Neutrophil (primary cell): ENCODE results near the gene AGXT.

Experiments used
- H3K27ac ChIP-seq: fragments of 200-600 bp; sonication (generic); 2 replicates; pipeline ENCODE4 v1.5.1; 2016; ENCODE audit warnings: mild to moderate bottlenecking, moderate library complexity
- H3K27me3 ChIP-seq: fragments of 200-600 bp; sonication (generic); 2 replicates; pipeline ENCODE4 v1.6.0; 2016; ENCODE audit warnings: mild to moderate bottlenecking
- H3K36me3 ChIP-seq: fragments of 200-600 bp; sonication (generic); 2 replicates; pipeline ENCODE4 v1.5.1; 2017
- H3K4me1 ChIP-seq, 2 experiments: fragments of 200-600 bp in 1 of 2; sonication (generic) in 1 of 2; 1 replicate in 1 of 2; 2 replicates in 1 of 2; pipeline versions ENCODE4 v1.5.1 to v1.6.1; 2013 to 2016; ENCODE audit warnings: low read depth in 1 of 2, low read length in 1 of 2, mild to moderate bottlenecking in 1 of 2, moderate library complexity in 1 of 2; ENCODE audit not compliant: control insufficient read depth in 1 of 2, insufficient read depth in 1 of 2
- H3K4me3 ChIP-seq, 2 experiments: fragments of 200-600 bp in 1 of 2; sonication (generic) in 1 of 2; 1 replicate in 1 of 2; 2 replicates in 1 of 2; pipeline ENCODE4 v1.5.1; 2013 to 2016; ENCODE audit warnings: low read depth in 1 of 2, low read length in 1 of 2, mild to moderate bottlenecking in 1 of 2, moderate library complexity in 1 of 2
- H3K9me3 ChIP-seq: fragments of 200-600 bp; sonication (generic); 2 replicates; pipeline ENCODE4 v1.5.1; 2016
- CTCF ChIP-seq: fragments of 200-600 bp; sonication (generic); IDR thresholded peaks from 2 replicates; pipeline ENCODE4 v1.5.1; 2016; ENCODE audit warnings: antibody characterized with exemption

Gene AGXT

GRCh38 chr2:240892356-240892755, 23.7 kb downstream of the AGXT start:
- Histone ChIP-seq H3K4me3 (no peak overlapping the region), H3K4me1 (no peaks in the 10 kb centered on the region), H3K36me3 (no peaks in the 10 kb centered on the region), H3K27ac (no peak overlapping the region), H3K9me3 (no peaks in the 10 kb centered on the region), H3K27me3 (no peaks in the 10 kb centered on the region)
- TF ChIP-seq CTCF = no peak

- TF ChIP-seq CTCF = no peak
- no peak overlapping the region for H3K27ac ChIP-seq
- no peaks in the 10 kb centered on the region for H3K36me3 ChIP-seq
- H3K4me3 ChIP-seq = no peak overlapping the region
- H3K4me1 ChIP-seq = no peaks in the 10 kb centered on the region
- no peaks in the 10 kb centered on the region for H3K27me3 ChIP-seq
- H3K9me3 ChIP-seq = no peaks in the 10 kb centered on the region
These were observed 24.3 kb downstream of the AGXT start for GRCh38 chr2:240892925-240893324.

DNA sequence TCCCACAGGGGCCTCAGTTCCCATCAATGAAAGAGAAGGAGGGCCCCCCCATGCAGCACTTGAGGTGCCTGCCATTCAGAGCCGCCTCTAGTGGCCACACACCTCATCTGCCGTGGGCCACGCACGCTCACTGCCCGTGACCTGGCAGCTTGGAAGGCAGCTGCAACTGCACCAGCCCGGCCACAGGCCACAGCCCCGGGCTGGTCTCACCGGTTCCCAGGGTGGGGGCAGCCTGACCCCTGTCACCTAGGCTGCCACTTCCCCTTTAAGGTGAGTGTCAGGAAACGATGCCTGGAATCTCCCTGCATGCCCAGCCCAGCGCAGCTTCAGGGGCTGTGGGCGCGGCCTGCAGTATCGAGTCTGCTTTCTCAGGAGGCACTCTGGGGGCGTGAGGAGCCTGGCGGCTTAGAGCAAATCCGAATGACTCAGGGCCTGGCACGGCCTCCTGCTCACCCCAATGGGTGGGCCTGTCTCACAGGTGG, 24.8 kb downstream of the AGXT start:
- H3K27me3 ChIP-seq = no peaks in the 10 kb centered on the region
- H3K4me1 ChIP-seq = no peaks in the 10 kb centered on the region
- no peaks in the 10 kb centered on the region for H3K36me3 ChIP-seq
- no peak for TF ChIP-seq CTCF
- no peak overlapping the region for H3K27ac ChIP-seq
- no peak overlapping the region for H3K4me3 ChIP-seq
- no peaks in the 10 kb centered on the region for H3K9me3 ChIP-seq

DNA sequence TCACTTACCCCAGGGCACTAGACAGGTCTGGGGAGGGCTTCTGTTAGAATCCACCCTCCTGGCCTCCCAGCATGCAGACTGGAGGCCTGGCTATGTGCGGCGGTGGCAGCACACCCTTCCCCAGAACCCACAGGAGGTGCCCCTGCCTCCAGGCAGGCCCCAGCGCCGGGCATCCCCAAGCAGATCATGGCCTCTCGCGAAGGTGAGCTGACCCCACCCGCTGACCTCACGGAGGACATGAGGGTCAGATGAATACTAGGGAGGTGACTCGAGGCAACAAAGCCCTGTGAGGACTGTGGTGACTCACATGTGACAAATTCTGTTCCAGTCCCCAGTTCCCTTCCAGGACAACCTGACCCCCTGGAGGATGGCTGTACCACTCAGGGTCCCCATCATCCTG, 25.4 kb downstream of the AGXT start:
- no peaks in the 10 kb centered on the region for H3K27me3 ChIP-seq
- H3K36me3 ChIP-seq = no peaks in the 10 kb centered on the region
- H3K4me1 ChIP-seq = no peaks in the 10 kb centered on the region
- no peaks in the 10 kb centered on the region for H3K9me3 ChIP-seq
- no peak overlapping the region for H3K4me3 ChIP-seq
- TF ChIP-seq CTCF = no peak
- H3K27ac ChIP-seq = no peak overlapping the region

DNA sequence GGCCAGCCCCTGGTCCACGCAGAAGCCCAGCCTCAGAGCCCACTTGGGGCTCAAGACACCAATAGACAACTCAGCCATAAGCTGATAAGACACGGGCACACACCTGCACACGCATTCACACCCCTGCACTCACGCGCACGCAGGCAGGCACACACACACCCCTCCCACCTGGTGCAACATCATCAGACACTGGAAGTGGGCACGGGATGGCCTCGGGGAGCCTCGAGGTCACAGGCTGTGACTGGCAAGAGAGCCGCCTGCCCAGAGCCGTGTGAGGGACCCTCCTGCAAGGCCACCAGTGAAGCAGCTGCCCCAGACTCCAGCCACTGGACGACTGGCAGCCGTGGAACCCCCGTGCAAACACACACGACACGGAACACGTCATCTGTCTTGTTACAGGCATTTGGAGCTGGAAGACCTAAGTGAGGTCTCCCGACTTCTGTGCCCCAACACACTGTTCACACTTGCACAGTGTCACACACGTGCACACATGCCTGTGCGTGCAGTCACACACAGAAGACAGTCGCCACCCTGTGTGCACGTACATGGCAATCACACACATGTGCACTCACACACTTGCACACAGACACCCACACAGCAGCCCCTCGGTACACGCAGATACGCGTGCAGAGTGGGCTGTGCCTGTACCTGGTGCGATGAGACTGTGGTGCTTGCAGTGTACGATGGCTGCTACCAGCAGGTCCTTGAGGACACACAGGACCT, 26.4 kb downstream of the AGXT start:
- Histone ChIP-seq H3K36me3 (no peaks in the 10 kb centered on the region), H3K9me3 (no peaks in the 10 kb centered on the region), H3K27ac (no peak overlapping the region), H3K4me1 (no peaks in the 10 kb centered on the region), H3K27me3 (no peaks in the 10 kb centered on the region), H3K4me3 (no peak overlapping the region)
- TF ChIP-seq CTCF = no peak
